Measurements from ENCODE around the gene ARHGAP6.

Gene ARHGAP6

GRCh38 chrX:11663875-11664210, 1.9 kb downstream of the ARHGAP6 start:
- TF ChIP-seq GLIS3 (CRISPR knock-in tag; IDR thresholded peaks at IDR 0.05) (no peak), ZFP3 (CRISPR knock-in tag; IDR thresholded peaks at IDR 0.05) (no peak), TOX (CRISPR knock-in tag; IDR thresholded peaks at IDR 0.05; ENCODE audit: borderline replicate concordance) (no peak), ISL1 (CRISPR knock-in tag; IDR thresholded peaks at IDR 0.05) (no peak), TCF4 (CRISPR knock-in tag; IDR thresholded peaks at IDR 0.05; ENCODE audit: borderline replicate concordance) (no peak)
- ATAC-seq: no peak

- TF ChIP-seq SNAI2 (CRISPR knock-in tag; IDR thresholded peaks at IDR 0.05) (no peak), TCF4 (CRISPR knock-in tag; IDR thresholded peaks at IDR 0.05; ENCODE audit: borderline replicate concordance) (no peak), CSRNP3 (CRISPR knock-in tag; IDR thresholded peaks at IDR 0.05) (no peak), TSHZ2 (CRISPR knock-in tag; IDR thresholded peaks at IDR 0.05) (no peak), ZNF8 (CRISPR knock-in tag; IDR thresholded peaks at IDR 0.05) (no peak), POU6F1 (CRISPR knock-in tag; IDR thresholded peaks at IDR 0.05; ENCODE audit: borderline replicate concordance, low read depth) (no peak), BACH2 (CRISPR knock-in tag; IDR thresholded peaks at IDR 0.05; ENCODE audit: borderline replicate concordance) (no peak), ARNTL (CRISPR knock-in tag; IDR thresholded peaks at IDR 0.05; ENCODE audit: borderline replicate concordance, low read depth) (no peak), ZC3H10 (CRISPR knock-in tag; IDR thresholded peaks at IDR 0.05) (no peak), CREB5 (CRISPR knock-in tag; IDR thresholded peaks at IDR 0.05; ENCODE audit: low read depth) (no peak), ZNF565 (CRISPR knock-in tag; conservative IDR thresholded peaks at IDR 0.05; ENCODE audit: low read depth) (no peak), ZFP3 (CRISPR knock-in tag; IDR thresholded peaks at IDR 0.05) (no peak), RARB (CRISPR knock-in tag; IDR thresholded peaks at IDR 0.05) (no peak), TOX (CRISPR knock-in tag; IDR thresholded peaks at IDR 0.05; ENCODE audit: borderline replicate concordance) (no peak), ESRRG (CRISPR knock-in tag; IDR thresholded peaks at IDR 0.05) (no peak)
- no peak for ATAC-seq
Observed at GRCh38 chrX:11655282-11656015, 10.3 kb downstream of the ARHGAP6 start.

- no peak for TF ChIP-seq TSHZ2 (CRISPR knock-in tag; IDR thresholded peaks at IDR 0.05)
- no peak for TF ChIP-seq ZFP30 (CRISPR knock-in tag; IDR thresholded peaks at IDR 0.05)
- TF ChIP-seq ZC3H10 (CRISPR knock-in tag; IDR thresholded peaks at IDR 0.05): no peak
- TF ChIP-seq CSDC2 (CRISPR knock-in tag; IDR thresholded peaks at IDR 0.05): no peak
- TF ChIP-seq ARNTL (CRISPR knock-in tag; IDR thresholded peaks at IDR 0.05; ENCODE audit: borderline replicate concordance, low read depth): no peak
- TF ChIP-seq ISL1 (CRISPR knock-in tag; IDR thresholded peaks at IDR 0.05): no peak
- no peak for TF ChIP-seq OSR1 (CRISPR knock-in tag; IDR thresholded peaks at IDR 0.05)
- no peak for TF ChIP-seq ZNF8 (CRISPR knock-in tag; IDR thresholded peaks at IDR 0.05)
- no peak for TF ChIP-seq CREB5 (CRISPR knock-in tag; IDR thresholded peaks at IDR 0.05; ENCODE audit: low read depth)
- no peak for TF ChIP-seq CSRNP3 (CRISPR knock-in tag; IDR thresholded peaks at IDR 0.05)
- no peak for TF ChIP-seq BACH2 (CRISPR knock-in tag; IDR thresholded peaks at IDR 0.05; ENCODE audit: borderline replicate concordance)
- TF ChIP-seq TOX (CRISPR knock-in tag; IDR thresholded peaks at IDR 0.05; ENCODE audit: borderline replicate concordance): no peak
- TF ChIP-seq GLIS3 (CRISPR knock-in tag; IDR thresholded peaks at IDR 0.05): no peak
- no peak for TF ChIP-seq ESRRG (CRISPR knock-in tag; IDR thresholded peaks at IDR 0.05)
- TF ChIP-seq TCF4 (CRISPR knock-in tag; IDR thresholded peaks at IDR 0.05; ENCODE audit: borderline replicate concordance): no peak
- no peak for ATAC-seq
Observed at GRCh38 chrX:11648705-11649519, 16.8 kb downstream of the ARHGAP6 start.
